ENCODE data around the gene SDHAF3. TPM values are rescaled to one million over a fixed set of nuclear protein-coding genes. Genes with fewer than 3 reads are reported as not detected.
"Not testable (repeated sequence)": the region's sequence is repeated elsewhere in the genome, so short reads cannot be mapped to it uniquely, and the experiment has no call there.

Gene SDHAF3
- total RNA-seq, 2 donors from 2014 or later = 16.1 to 19.0 TPM

DNA sequence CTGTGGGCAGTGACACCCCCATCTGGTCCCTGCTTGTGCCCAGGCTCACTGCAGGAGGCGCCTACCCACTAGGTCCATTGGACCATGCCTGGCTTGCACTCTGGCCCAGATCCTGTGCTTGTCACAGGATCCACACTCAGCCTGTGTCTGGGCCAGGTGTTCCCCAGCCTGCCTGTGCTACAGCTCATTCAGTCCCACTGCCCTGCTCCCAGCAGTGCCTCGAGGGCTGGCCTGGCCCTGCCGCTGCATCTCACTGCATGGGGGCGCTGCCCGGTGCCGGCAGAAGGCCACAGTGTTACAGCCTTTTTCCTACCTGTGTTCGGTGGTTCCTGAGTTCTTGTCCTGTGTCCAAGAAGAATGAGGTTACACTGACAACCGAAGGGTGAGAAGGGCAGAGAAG, 21.3 kb downstream of the SDHAF3 start:
- H3K27me3 Mint-ChIP-seq (ENCODE audit: low read depth) = no peaks in the 10 kb centered on the region
- H3K36me3 Mint-ChIP-seq (ENCODE audit: insufficient read depth in 2 of 2) = peaks cover 27 to 41% of the 10 kb centered on the region in 2 donors
- peaks cover 9 to 11% of the 10 kb centered on the region in 2 donors for H3K9me3 Mint-ChIP-seq
- no peak for ATAC-seq (replicated peaks in 1 of 2)
- no peak overlapping the region for H3K27ac Mint-ChIP-seq
- no peak overlapping the region for H3K4me3 Mint-ChIP-seq
- H3K4me1 Mint-ChIP-seq (ENCODE audit: low read depth) = no peaks in the 10 kb centered on the region
- DNase-seq = no peak

DNA sequence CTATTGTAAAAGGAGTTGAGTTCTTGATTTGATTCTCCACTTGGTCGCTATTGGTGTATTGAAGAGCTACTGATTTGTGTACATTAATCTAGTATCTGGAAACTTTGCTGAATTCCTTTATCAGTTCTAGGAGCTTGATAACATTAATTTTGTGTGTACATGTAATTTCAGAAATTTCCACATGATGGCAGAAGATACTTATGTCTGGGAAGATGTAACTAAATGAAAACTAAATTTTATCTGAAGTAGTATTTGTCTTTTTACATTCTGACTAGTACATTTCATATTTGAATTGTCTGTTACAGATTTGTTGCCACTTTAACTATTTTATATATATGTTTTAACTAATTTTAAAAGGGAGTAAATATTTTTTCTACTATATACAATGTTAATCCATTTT, 27.6 kb downstream of the SDHAF3 start:
- ATAC-seq (replicated peaks in 1 of 2) = no peak
- peaks cover 10 to 22% of the 10 kb centered on the region in 2 donors for H3K36me3 Mint-ChIP-seq (ENCODE audit: insufficient read depth in 2 of 2)
- DNase-seq = no peak
- no peaks in the 10 kb centered on the region for H3K27me3 Mint-ChIP-seq (ENCODE audit: low read depth)
- H3K4me3 Mint-ChIP-seq = no peak overlapping the region
- no peaks in the 10 kb centered on the region for H3K4me1 Mint-ChIP-seq (ENCODE audit: low read depth)
- H3K27ac Mint-ChIP-seq = no peak overlapping the region
- peaks cover 1 to 2% of the 10 kb centered on the region in 2 donors for H3K9me3 Mint-ChIP-seq

GRCh38 chr7:97149843-97150242, 32.3 kb downstream of the SDHAF3 start:
- no peaks in the 10 kb centered on the region for H3K27me3 Mint-ChIP-seq (ENCODE audit: low read depth)
- no peaks in the 10 kb centered on the region for H3K9me3 Mint-ChIP-seq
- H3K4me3 Mint-ChIP-seq = no peak overlapping the region

DNA sequence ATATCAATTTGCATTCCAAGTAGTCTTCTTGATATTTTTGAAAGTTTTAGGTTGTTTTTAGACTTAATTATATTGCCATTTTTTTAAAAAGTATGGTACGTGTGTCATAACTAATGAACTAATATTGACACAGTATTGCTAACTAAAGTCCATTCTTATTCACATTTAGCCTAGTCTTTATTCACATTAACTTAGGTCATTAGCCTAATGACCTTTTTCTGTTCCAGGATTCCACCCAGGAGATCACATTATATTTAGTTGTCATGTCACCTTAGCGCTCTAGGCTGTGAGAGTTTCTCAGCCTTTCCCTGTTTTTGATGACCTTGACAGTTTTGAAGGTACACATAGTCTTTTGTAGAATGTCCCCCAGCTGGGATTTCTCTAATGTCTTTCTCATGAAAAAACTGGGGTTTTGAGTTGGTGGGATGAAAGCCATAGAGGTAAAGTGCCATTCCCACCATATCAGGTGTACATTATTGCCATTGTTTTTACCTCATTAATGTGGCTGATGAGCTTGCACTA, 38.5 kb downstream of the SDHAF3 start:
- no peak for ATAC-seq (replicated peaks in 1 of 2)
- no peaks in the 10 kb centered on the region for H3K4me1 Mint-ChIP-seq (ENCODE audit: low read depth)
- H3K27me3 Mint-ChIP-seq (ENCODE audit: low read depth) = no peaks in the 10 kb centered on the region
- H3K9me3 Mint-ChIP-seq = peaks cover 0 to 7% of the 10 kb centered on the region in 2 donors
- H3K36me3 Mint-ChIP-seq (ENCODE audit: insufficient read depth in 2 of 2) = peaks cover 5 to 18% of the 10 kb centered on the region in 2 donors
- H3K4me3 Mint-ChIP-seq = no peak overlapping the region
- H3K27ac Mint-ChIP-seq = no peak overlapping the region
- DNase-seq = no peak

More at GRCh38 chr7:97149843-97150242, 32.3 kb downstream of the SDHAF3 start:
- Mint-ChIP-seq H3K27ac (no peak overlapping the region), H3K36me3 (ENCODE audit: insufficient read depth in 2 of 2) (peaks cover 0 to 5% of the 10 kb centered on the region in 2 donors), H3K4me1 (ENCODE audit: low read depth) (no peaks in the 10 kb centered on the region)
- ATAC-seq (replicated peaks in 1 of 2) = no peak
- DNase-seq = no peak

DNA sequence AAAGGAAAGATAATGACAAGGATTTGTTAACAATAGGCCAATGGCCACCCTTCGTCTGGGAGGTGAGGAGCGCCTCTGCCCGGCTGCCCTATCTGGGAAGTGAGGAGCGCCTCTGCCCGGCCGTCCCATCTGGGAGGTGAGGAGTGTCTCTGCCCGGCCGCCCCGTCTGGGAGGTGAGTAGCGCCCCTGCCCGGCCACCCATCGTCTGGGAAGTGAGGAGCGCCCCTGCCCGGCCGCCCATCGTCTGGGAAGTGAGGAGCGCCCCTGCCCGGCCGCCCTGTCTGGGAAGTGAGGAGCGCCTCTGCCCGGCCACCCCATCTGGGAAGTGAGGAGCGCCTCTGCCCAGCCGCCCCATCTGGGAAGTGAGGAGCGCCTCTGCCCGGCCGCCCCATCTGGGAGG, 42.5 kb downstream of the SDHAF3 start:
- not testable (repeated sequence) for ATAC-seq (replicated peaks in 1 of 2); H3K9me3 Mint-ChIP-seq; H3K27ac Mint-ChIP-seq

DNA sequence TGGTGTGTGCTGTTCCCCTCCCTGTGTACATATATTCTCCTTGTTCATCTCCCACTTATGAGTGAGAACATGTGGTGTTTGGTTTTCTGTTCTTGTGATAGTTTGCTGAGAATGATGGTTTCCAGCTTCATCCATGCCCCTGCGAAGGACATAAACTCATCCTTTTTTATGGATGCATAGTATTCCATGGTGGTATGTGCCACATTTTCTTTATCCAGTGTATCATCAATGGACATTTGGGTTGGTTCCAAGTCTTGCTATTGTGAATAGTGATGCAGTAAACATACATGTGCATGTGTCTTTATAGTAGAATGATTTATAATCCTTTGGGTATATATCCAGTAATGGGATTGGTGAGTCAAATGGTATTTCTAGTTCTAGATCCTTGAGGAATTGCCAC, 44.1 kb downstream of the SDHAF3 start:
- H3K4me3 Mint-ChIP-seq; H3K27me3 Mint-ChIP-seq (ENCODE audit: low read depth); ATAC-seq (replicated peaks in 1 of 2); DNase-seq; H3K27ac Mint-ChIP-seq; H3K4me1 Mint-ChIP-seq (ENCODE audit: low read depth): not testable (repeated sequence)
- H3K9me3 Mint-ChIP-seq = peaks cover 0 to 11% of the 10 kb centered on the region in 2 donors
- peaks cover 16 to 51% of the 10 kb centered on the region in 2 donors for H3K36me3 Mint-ChIP-seq (ENCODE audit: insufficient read depth in 2 of 2)

More for the DNA sequence above, 42.5 kb downstream of the SDHAF3 start:
- H3K36me3 Mint-ChIP-seq (ENCODE audit: insufficient read depth in 2 of 2) = peaks cover 13 to 41% of the 10 kb centered on the region in 2 donors
- H3K27me3 Mint-ChIP-seq (ENCODE audit: low read depth); H3K4me1 Mint-ChIP-seq (ENCODE audit: low read depth); H3K4me3 Mint-ChIP-seq; DNase-seq: not testable (repeated sequence)

DNA sequence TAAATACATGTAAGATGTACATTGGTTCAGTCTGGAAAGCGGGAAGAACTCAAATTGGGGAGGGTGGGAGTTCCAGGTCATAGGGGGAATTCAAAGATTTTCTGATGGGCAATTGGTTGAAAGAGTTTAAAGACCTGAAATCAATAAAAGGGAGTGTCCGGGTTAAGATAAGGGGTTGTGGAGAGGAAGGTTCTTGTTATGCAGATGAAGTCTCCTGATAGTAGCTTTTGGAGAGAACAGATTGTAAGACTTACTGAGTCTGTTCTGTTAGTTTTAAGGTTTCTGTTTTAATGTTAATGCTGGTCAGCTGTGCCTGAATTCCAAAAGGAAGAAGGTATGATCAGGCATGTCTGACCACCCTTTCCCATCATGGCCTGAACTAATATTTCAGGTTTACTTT, 48.8 kb downstream of the SDHAF3 start:
- peaks cover 8 to 9% of the 10 kb centered on the region in 2 donors for H3K9me3 Mint-ChIP-seq
- H3K27ac Mint-ChIP-seq = no peak overlapping the region
- no peak for ATAC-seq (replicated peaks in 1 of 2)
- no peak for DNase-seq
- H3K4me1 Mint-ChIP-seq (ENCODE audit: low read depth) = peaks cover 20% of the 10 kb centered on the region
- no peak overlapping the region for H3K4me3 Mint-ChIP-seq
- peaks cover 25 to 43% of the 10 kb centered on the region in 2 donors for H3K36me3 Mint-ChIP-seq (ENCODE audit: insufficient read depth in 2 of 2)
- no peaks in the 10 kb centered on the region for H3K27me3 Mint-ChIP-seq (ENCODE audit: low read depth)

DNA sequence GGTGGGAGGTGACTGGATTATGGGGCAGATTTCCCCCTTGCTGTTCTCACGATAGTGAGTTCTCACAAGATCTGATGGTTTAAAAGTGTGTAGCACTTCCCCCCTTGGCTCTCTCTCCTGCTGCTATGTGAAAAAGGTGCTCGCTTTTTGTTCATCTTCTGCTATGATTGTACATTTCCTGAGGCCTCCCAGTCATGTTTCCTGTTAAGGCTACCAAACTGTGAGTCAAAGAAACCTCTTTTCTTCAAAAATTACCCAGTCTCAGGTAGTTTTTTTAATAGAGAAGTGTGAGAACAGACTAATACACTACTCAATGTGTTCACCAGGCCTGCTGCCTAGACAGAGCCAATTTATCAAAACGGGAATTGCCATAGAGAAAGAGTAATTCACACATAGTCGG, 49.7 kb downstream of the SDHAF3 start:
- H3K9me3 Mint-ChIP-seq = peaks cover 8 to 9% of the 10 kb centered on the region in 2 donors
- peak overlapping the region; percentile 90 for H3K27ac Mint-ChIP-seq
- peaks cover 20% of the 10 kb centered on the region for H3K4me1 Mint-ChIP-seq (ENCODE audit: low read depth)
- peaks cover 23 to 41% of the 10 kb centered on the region in 2 donors for H3K36me3 Mint-ChIP-seq (ENCODE audit: insufficient read depth in 2 of 2)
- DNase-seq (peak in 1 of 2 donors; percentile 7), ATAC-seq (replicated peaks in 1 of 2) (peak; percentile 77 to 79)
- no peaks in the 10 kb centered on the region for H3K27me3 Mint-ChIP-seq (ENCODE audit: low read depth)
- H3K4me3 Mint-ChIP-seq = peak overlapping the region in 1 of 2 donors; percentile 36

GRCh38 chr7:97167749-97168148, 50.3 kb downstream of the SDHAF3 start:
- Mint-ChIP-seq H3K4me1 (ENCODE audit: low read depth) (peaks cover 20% of the 10 kb centered on the region), H3K27ac (peak overlapping the region; percentile 90), H3K36me3 (ENCODE audit: insufficient read depth in 2 of 2) (peaks cover 20 to 36% of the 10 kb centered on the region in 2 donors), H3K9me3 (peaks cover 8 to 9% of the 10 kb centered on the region in 2 donors), H3K27me3 (ENCODE audit: low read depth) (no peaks in the 10 kb centered on the region), H3K4me3 (no peak overlapping the region)
- no peak for DNase-seq
- no peak for ATAC-seq (replicated peaks in 1 of 2)

GRCh38 chr7:97174303-97174702, 56.8 kb downstream of the SDHAF3 start:
- Mint-ChIP-seq H3K36me3 (ENCODE audit: insufficient read depth in 2 of 2) (no peaks in the 10 kb centered on the region), H3K27ac (no peak overlapping the region), H3K9me3 (no peaks in the 10 kb centered on the region), H3K4me1 (ENCODE audit: low read depth) (peaks cover 4% of the 10 kb centered on the region), H3K27me3 (ENCODE audit: low read depth) (no peaks in the 10 kb centered on the region), H3K4me3 (no peak overlapping the region)
- ATAC-seq (replicated peaks in 1 of 2) (no peak), DNase-seq (no peak)

GRCh38 chr7:97179454-97180104, 62.1 kb downstream of the SDHAF3 start:
- Mint-ChIP-seq H3K4me3 (no peak overlapping the region), H3K27ac (no peak overlapping the region), H3K27me3 (ENCODE audit: low read depth) (no peaks in the 10 kb centered on the region), H3K9me3 (no peaks in the 10 kb centered on the region), H3K36me3 (ENCODE audit: insufficient read depth in 2 of 2) (peaks cover 0 to 6% of the 10 kb centered on the region in 2 donors), H3K4me1 (ENCODE audit: low read depth) (peaks cover 1% of the 10 kb centered on the region)
- peak in 1 of 2 donors; percentile 36 for ATAC-seq (replicated peaks in 1 of 2)
- peak; percentile 38 to 43 for DNase-seq

DNA sequence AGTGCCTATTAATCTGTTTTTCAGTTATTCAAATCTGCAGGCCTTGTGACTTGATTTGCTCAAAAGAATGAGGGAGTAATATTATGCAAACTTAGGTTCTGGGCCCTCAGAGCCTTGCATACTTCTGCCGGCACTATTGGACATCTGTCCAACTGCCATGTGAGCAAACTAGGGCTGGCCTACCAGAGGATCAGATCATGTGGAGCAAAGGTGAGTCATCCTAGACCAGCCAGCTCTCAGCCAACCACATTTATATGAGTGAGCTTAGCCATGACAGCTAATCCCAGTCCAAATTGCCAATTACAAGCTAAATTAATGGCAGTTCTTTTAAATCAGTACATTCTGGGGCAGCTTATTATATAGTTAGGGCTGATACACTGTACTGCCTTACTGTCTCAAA, 69.6 kb downstream of the SDHAF3 start:
- DNase-seq (no peak), ATAC-seq (replicated peaks in 1 of 2) (no peak)
- no peak overlapping the region for H3K27ac Mint-ChIP-seq
- no peaks in the 10 kb centered on the region for H3K9me3 Mint-ChIP-seq
- H3K36me3 Mint-ChIP-seq (ENCODE audit: insufficient read depth in 2 of 2) = peaks cover 2 to 8% of the 10 kb centered on the region in 2 donors
- H3K4me3 Mint-ChIP-seq = no peak overlapping the region
- peaks cover 20% of the 10 kb centered on the region for H3K27me3 Mint-ChIP-seq (ENCODE audit: low read depth)
- no peaks in the 10 kb centered on the region for H3K4me1 Mint-ChIP-seq (ENCODE audit: low read depth)

- DNase-seq; H3K9me3 Mint-ChIP-seq; ATAC-seq (replicated peaks in 1 of 2); H3K4me1 Mint-ChIP-seq (ENCODE audit: low read depth); H3K27ac Mint-ChIP-seq; H3K36me3 Mint-ChIP-seq (ENCODE audit: insufficient read depth in 2 of 2); H3K4me3 Mint-ChIP-seq: not testable (repeated sequence)
- peaks cover 24% of the 10 kb centered on the region for H3K27me3 Mint-ChIP-seq (ENCODE audit: low read depth)
These were observed 78.7 kb downstream of the SDHAF3 start for GRCh38 chr7:97196174-97196573.
